Breast epithelium (tissue), 3 donors: Measurements from ENCODE around the gene DUSP8.

Experiments
- CTCF ChIP-seq, 3 donors: fragments of 450-650 bp; IDR thresholded peaks; one replicate each; pipeline ENCODE4 v1.5.1; 2016 to 2017; ENCODE audit warnings: antibody characterized with exemption in 3 of 3, mild to moderate bottlenecking in 3 of 3, moderate library complexity in 3 of 3
- POLR2AphosphoS5 ChIP-seq, 3 donors: sonication (generic); formaldehyde crosslinking; IDR thresholded peaks; one replicate each; pipeline ENCODE4 v1.6.1; 2017; ENCODE audit warnings: antibody characterized with exemption in 3 of 3

GRCh38 chr11:1504581-1505290, 67.3 kb downstream of the DUSP8 start:
- TF ChIP-seq CTCF (IDR thresholded peaks at IDR 0.05) (no peak), POLR2AphosphoS5 (IDR thresholded peaks at IDR 0.05) (no peak)
